GM18507 (cell line): Measurements from ENCODE around the gene CDH10.

Experiments used
- DNase-seq: peaks from one replicate; pipeline ENCODE4 v3.0.0; 2011; ENCODE audit warnings: low read depth; ENCODE audit not compliant: insufficient read length; ENCODE audit errors: extremely low spot score
- FAIRE-seq: peaks from 2 replicates; lab custom pipeline; 2011; peaks lifted over from hg19 to GRCh38; lab: Jason Lieb, UNC

The CDH10 gene

DNA sequence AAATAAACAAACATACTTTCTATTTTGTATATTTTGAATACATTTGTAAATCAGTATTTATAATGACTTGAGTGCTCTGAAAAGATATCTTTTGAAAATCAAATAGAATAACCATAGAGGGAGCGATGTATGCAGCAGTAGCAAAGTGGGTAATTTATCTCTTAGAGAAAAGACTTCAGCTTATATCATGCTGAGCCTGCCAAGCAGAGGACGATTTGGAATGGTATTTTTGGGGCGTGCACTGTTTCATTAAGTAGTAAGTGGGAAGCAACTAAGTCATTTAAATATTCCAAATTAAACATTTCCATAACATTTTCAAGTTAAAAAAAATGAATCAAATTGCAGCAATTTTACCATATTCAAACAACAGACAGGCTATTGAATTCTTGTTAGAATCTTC is 147.6 kb downstream of the CDH10 start:
- DNase-seq (no peak), FAIRE-seq (no peak)

DNA sequence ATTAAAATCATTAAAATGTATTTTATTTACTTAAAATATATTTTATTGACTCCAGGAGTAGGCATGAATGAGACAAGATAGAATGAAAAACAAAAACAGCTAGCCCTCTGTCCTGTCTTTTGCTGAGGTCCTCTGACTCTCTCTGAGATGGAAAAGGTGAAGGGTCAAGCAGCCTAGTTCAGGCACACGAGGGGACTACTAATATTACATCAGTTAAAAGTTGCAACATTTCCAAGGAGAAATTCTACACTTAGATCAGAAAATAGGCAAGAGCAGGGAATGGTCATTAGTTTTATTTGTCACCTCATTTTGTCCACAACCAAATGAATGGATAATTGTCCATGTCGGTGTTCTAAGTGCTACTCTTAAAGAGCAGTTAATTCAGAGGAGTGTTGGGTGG is 148.5 kb downstream of the CDH10 start:
- FAIRE-seq, result no peak

GRCh38 chr5:24492229-24492628 is 152.5 kb downstream of the CDH10 start:
- no peak for FAIRE-seq

More for the DNA sequence above, 148.5 kb downstream of the CDH10 start:
- no peak for DNase-seq

GRCh38 chr5:24491490-24491889 is 153.3 kb downstream of the CDH10 start:
- no peak for DNase-seq
- no peak for FAIRE-seq

More at GRCh38 chr5:24492229-24492628, 152.5 kb downstream of the CDH10 start:
- DNase-seq, result no peak

GRCh38 chr5:24487368-24488229 is 157.2 kb downstream of the CDH10 start:
- DNase-seq (no peak), FAIRE-seq (no peak)

DNA sequence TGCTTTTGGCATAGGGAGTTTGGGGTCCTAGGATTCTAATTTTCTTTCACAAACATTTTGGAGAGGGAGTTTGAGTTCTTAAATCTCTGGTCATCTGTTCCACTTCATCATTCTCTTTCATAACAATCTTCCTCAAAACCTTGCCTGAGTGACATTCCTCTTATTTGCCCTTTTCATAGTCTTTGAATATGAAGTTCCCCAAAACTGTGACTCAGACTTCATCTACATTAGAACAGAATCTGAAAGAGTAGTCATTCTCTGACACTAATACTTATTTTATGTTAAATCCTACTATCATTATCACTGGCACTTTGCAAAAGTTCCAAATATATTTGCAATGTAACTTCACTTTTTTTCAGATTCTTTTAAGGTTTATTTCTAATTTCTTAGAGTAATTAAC is 163.8 kb downstream of the CDH10 start:
- no peak for DNase-seq
- FAIRE-seq, result no peak

- DNase-seq (no peak), FAIRE-seq (no peak)
Measured at GRCh38 chr5:24477958-24478357, 166.8 kb downstream of the CDH10 start.

DNA sequence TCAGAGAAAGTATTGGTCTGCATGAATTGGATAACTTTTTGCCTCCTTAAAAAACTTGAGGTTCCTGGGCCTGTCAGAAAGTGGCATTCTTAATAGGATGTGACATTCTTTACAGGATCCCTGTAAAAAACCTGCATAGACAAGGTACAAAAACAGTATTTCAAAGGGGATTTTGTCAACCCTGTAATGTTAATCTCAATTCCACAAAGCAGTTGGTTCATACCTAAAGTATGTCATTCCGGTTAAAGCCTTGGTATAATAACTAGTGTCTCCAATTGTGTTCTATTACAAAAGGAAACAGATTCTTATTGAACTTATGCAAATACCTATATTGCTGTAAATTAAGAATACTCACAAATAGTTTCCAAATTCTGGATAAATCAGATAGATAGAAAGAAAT is 169.7 kb downstream of the CDH10 start:
- FAIRE-seq (no peak), DNase-seq (no peak)

DNA sequence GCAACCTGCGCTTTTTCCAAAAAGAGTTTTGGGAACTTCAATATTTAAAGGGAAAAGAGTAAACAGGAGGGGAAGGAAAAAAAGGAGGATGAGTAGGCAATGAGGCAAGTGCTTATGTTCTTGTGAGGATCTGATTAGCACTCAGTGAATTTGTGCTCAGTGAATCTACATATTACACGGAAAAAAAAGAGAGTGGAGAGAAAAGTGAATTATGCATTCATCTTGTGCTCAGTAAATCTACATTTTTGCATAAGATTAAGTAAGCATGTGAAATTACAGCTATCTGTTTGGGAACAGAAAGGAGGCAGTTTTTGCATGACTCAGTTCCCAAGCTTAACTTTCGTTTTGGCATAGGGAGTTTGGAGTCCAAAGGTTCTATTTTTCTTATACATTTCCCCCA is 170.1 kb downstream of the CDH10 start:
- DNase-seq (no peak), FAIRE-seq (no peak)

DNA sequence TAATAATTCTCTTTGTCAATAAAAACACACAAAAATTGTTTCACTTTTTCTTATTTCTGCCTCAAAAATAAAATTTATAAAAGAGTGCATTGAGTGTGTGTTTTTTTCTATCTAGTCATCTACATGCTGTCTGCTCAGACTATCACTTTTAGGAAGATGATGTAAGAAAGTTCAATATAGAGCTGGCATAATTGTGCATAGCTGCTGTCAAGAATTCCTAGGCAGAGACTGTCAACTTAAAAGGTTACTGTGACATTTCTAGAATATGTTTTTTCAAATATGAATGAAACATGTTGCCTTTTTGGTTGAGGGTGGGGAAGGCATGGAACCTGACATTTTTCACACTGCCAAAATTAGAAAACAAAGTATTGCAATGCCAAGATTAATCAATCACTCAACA is 172.3 kb downstream of the CDH10 start:
- no peak for DNase-seq
- no peak for FAIRE-seq

DNA sequence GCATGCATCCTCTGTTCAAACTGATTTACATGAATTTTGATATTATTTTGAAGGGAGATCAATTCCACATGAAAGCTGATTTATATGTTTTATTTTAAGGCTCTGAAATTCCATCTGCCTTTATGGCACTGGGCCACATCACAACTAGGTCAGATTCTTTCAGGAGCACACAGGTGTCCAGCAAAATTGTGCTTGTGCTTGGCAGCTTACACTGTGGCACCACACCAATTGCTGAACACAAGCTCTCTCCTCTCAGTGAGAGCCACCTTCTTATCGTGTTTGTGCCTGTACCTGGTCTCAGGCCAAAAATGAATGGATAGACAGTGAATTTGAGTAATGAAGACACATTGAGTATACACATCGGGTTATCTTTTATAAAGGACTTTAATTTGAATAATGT is 200.4 kb downstream of the CDH10 start:
- FAIRE-seq (no peak), DNase-seq (no peak)

GRCh38 chr5:24439465-24439864 is 205.3 kb downstream of the CDH10 start:
- FAIRE-seq (no peak), DNase-seq (no peak)
